HG03457 (cell line): ENCODE data around the gene CTAGE9.

Experiments used
- ATAC-seq: cut with Tn5 transposase; IDR thresholded peaks from one replicate; pipeline ENCODE4 v1.9.1; 2021; ENCODE audit warnings: moderate number of reproducible peaks; ENCODE audit not compliant: unreplicated experiment

The CTAGE9 gene

DNA sequence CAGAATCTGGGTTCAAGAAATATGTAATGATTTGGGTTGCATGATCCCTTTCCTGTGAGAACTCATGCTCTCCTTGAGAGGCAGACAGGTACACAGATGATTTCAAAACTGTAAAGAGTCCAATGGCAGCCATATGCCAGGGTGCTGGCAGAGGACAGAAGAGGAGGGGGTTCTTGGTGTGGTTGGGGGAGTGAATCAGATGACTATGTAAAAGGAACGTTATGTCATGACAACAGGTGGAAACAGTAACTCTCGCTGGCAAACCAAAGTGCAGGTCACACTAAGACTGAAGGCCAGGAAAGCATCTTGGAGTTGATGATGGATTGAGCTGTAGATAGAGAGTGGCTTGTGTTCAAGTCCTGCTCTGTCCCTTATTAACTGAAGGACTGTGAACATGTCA lies 29.9 kb downstream of the CTAGE9 start:
- no peak for ATAC-seq

DNA sequence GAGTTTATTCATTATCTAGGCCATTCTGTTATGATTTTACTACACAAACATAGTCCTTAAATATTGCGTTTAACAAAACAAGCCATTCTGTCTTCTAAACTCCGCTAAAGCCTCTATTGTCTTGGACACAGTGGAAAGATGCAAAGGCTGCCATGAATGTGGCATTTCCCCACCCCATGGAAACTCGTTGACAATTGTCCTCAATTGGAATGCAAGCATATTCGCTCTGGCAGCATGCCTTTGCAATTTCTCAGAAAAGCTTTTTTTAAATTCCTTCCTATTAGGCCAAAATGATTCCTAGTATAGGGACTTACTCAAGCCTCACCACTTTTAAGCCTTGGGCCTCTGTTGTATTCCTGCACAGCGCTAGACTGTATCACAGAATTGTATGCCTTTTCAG lies 32.4 kb downstream of the CTAGE9 start:
- ATAC-seq, result no peak

DNA sequence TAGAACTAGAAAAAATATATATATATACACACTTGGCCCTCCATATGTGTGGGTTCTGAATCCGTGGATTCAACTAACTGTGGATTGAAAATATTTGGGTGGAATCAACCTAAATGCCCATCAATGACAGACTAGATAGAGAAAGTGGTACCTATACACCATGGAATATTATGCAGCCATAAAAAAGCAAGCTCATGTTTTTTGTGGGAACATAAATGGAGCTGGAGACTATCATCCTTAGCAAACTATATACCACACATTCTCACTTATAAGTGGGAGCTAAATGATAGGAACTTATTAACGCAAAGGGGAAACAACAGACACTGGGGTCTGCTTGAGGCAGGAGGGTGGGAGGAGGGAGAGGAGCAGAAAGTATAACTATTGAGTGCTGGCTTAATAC lies 37.6 kb downstream of the CTAGE9 start:
- ATAC-seq, result no peak

DNA sequence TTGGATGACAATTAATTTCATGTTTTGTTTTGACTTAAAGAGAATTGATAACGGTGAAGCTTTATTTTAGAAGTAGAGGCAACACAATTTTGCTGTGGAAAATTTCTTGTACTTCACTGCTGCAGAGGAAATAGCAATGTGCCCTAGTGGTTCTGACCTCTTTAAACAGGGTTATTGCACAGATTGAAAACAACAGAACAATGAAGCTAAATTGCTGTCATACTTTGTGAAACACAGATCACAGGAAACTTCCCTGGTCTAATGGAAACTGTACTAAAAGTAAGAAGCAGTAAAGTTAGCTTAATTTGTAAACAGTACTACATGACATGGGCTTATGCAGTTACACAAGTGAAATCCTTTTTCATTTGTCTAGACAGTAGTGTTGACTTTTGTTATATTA lies 40.9 kb downstream of the CTAGE9 start:
- ATAC-seq, result no peak

DNA sequence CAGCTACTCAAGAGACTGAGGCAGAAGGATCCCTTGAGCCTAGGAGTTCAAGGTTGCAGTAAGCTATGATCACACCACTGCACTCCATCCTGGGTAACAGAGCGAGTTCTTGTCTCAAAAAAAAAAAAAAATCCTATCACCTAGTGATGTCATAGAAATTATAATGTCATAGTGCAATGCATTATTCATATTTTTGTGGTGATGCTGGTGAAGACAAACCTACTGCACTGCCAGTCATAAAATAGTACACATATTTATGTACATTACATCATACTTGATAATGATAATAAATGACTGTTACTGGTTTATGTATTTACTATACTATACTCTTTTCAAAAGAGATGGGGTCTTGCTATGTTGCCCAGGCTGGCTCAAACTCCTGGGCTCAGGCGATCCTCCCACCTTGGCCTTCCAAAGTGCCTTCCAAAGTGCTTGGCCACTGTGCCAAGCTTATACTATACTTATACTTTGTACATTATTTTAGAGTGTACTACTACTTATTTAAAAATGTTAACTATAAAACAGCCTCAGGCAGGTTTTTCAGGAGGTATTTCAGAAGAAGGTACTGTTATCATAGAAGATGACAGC lies 47.1 kb downstream of the CTAGE9 start:
- ATAC-seq, result no peak

DNA sequence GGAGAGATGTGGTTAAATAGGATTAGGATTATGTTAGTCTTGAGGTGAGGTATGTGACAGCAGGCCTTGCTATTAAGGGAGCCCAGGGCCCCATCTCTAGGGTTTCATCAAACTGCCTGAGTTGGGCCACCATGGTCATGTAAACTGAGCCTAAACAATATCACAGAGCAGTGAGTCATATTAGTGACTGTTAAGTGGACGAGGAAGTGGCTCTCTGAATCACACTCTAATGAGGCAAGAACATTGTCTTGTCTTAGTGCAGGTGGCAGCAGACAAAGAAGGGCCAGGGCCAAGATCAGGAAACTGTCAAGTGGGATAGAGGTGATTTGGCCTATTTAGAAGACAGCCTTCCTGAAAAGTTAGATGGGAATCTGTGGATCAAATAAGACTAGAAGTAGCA lies 50.6 kb downstream of the CTAGE9 start:
- ATAC-seq, result no peak
